AG08396 (cell line): ENCODE data around the gene SLC45A1.
"Not testable (repeated sequence)": the region's sequence is repeated elsewhere in the genome, so short reads cannot be mapped to it uniquely, and the experiment has no call there.

Experiments
- DNase-seq: peaks from one replicate; pipeline ENCODE4 v3.0.0; 2012; ENCODE audit warnings: low spot score, mixed read lengths

Gene SLC45A1

GRCh38 chr1:8367571-8368194, 49.8 kb downstream of the SLC45A1 start:
- DNase-seq = peak; percentile 12

DNA sequence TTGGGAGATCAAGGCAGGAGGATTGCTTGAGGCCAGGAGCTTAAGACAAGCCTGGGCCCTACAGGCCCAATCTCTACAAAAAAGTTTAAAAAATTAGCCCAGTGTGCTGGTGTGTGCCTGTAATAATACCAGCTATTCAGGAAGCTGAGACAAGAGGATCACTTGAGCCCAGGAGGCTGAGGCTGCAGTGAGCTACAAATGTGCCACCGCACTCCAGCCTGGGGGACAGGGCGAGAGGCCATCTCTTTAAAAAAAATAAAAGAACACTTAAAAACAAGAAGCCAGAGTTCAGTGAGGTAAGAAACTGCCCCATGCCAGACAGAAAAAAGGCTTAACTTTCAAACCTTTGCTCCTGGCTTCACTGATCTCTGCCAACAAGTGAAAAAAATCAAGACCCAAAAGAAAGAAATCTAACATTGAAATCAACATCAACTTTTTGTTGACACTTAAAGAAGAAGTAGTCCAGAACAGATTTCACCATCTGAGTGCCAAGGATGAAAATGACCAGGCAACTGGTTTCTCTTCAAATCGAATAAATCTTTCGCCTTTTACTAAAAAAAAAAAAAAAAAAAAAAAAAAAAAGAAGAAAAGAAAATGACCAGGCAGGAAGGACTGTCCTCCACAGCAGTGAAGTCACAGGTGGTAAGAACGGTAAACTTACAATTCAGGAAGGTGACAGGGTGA, 51.2 kb downstream of the SLC45A1 start:
- no peak for DNase-seq

GRCh38 chr1:8370046-8370881, 52.4 kb downstream of the SLC45A1 start:
- peak; percentile 8 for DNase-seq

DNA sequence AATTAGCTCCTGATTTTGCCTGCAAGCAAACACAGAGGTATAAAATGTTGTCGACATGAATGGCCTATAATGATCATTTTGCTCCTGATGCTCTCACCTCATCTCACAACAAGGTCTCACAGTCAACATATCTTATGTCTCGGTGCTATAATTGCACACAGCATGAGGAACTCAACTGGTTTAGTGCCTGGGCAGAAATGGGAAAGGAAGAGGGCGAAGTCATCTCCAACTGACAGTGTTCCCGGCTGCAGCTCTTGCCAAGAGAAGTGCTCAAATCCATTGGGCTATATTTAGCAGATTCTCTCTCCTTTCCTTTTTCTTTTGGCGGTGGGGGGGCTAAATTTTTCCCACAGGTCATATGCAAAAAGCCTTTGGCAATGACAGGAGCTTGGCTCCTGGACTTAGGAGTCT, 53.0 kb downstream of the SLC45A1 start:
- DNase-seq = peak; percentile 20

DNA sequence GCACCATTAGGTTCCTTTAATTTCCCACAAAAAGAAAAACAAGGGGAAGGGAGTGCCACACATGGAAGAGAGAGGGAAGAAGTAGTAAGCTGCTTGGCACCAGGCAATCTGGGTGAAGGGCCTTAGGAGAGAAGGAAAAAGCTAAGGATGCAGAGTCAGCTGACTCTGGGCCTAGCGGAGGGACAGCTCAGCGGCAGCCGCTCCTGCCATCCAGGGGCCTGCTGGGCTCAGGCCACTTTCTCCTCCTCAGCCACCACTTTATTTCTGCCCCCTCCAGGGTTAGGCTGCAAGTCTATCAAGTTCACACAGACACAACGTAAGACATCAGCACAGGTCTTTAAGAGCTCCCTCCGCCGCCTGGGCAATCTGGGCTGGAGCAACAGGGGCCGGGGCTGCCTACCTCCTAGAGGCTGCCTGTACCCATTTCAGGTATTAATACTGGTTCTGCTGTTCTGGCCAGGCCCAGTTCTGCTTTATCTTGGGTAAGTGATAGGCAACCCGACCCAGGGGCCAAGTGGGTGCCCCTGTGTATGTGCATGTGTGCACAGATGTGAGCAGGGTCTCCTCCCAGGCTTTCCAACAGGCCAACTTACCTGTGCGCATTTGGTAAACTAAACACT, 53.6 kb downstream of the SLC45A1 start:
- DNase-seq = peak; percentile 4

GRCh38 chr1:8373125-8373524, 55.2 kb downstream of the SLC45A1 start:
- DNase-seq = no peak

GRCh38 chr1:8373581-8374241, 55.8 kb downstream of the SLC45A1 start:
- peak; percentile 80 for DNase-seq

- DNase-seq = no peak
Measured at GRCh38 chr1:8374356-8374755, 56.4 kb downstream of the SLC45A1 start.

DNA sequence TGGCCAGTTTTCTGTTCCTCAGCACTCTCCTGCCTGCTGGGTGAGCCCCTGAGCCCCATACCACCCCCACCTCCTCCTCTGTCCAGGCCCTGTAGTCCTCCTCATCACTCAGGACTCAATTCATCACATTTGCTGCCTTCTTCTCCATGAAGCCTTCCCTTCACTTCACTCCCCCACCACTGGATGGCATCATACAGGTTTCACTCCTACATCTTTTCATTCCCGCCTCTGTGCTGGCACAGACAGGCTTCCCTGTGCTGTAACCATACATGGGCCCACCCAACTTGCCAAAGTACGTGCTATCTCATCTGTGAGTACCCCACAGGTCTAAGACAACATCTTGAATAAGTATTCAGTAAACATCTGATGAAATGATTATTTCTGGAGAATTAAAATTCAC, 56.9 kb downstream of the SLC45A1 start:
- DNase-seq = peak; percentile 20

- DNase-seq = no peak
Measured at GRCh38 chr1:8376358-8376840, 58.5 kb downstream of the SLC45A1 start.

DNA sequence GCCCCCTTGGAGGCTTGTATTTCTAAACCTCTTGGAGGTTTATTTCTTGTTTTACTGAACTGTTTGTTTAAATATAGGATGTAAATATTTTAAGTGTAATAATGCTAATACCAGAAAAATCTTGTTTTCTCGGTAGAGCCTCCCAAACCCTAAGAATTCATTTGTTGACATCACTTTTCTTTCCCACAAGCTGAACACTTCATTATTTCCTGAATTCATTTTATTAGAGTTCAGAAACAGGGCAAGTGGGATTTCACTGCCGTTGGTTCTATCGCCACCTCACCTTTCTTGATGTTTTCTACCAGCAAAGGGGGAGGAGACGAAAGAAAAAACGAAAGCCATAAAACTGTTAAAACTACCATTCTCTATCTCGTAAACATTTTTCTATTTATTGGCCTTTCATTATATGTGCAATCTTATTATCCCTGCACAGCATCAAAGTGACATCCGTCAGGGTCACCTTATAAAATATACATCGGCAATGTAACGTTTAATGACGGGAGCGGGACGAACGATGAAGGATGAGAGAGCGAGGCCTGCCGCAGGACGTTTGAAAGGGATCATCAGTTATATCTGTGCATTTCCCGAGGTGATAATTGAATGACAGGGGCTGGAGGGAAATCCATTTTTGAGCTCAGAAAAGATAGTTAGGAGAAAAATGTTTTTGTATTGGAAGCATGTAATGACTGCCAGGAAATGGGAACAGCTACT, 59.5 kb downstream of the SLC45A1 start:
- DNase-seq = no peak

DNA sequence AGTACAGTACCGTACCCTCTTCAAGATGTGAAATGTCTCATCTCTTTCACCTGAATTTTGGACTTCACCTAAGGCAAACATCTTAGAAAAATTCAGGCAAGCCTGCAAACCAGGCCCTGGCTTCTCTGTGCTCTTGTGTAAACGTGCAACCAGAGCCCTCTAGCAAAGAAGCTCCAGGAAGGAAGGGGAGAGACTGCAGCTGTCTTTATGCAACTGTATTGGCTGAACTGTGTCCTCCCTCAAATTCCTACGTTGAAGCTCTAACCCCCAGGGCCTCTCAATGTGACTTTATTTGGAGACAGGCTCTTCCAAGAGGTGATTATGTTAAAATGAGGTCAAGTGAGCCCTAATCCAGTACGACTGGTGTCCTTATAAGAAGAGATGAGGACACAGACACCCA, 60.3 kb downstream of the SLC45A1 start:
- DNase-seq = no peak

DNA sequence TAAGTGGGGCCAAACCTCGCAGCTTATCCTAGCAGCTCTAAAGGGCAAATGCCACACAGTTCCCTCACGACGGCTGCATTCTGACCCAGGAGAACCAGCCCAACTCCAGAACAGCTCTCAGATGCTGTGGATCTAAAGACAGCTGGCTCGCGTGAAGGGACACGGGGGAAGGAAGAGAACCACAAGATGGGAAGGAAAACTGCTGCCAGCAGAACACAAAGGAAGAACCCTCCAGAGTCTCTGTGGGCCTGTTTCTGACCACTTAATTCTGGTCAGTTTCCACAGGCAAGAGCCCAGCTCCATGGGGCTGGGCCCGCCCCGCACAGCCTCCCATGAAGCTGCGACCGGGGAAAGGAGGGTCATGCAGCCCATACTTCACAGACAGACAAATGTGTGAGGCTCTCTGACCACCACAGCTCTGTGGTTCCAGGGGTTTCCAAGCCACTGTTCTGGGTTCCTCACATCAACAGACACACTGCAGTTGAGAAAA, 61.1 kb downstream of the SLC45A1 start:
- DNase-seq = no peak

DNA sequence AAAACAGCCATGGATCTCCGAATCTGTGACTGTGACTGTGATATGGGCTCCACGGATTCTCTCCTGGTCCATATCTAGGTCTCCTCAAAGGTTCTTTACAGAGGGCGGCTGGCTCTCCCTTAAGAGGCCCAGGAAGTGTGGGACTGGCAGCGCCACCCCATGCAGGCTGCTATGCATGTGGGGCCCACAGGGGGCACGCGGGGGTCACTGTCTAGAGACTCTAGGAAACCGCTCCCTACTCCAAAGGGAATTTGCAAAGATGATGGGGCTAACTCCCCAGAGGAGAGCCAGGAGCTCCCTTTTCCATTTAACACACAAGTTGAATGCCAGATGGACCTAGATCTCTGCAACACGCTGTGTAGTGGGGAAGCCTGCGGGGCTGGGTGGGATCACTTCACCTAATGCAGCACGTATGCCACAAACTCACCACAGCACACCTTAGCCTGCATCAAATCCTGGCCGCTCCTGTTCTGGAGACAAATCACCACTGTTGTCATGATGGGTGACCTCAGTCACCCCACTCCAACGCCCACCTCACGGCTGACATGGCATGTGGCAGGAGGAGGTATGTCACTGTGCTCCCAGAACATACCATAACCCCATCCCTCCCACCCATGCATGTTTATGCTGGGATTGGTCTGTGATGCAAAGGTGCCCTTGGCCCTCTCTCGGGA, 61.7 kb downstream of the SLC45A1 start:
- DNase-seq = no peak

DNA sequence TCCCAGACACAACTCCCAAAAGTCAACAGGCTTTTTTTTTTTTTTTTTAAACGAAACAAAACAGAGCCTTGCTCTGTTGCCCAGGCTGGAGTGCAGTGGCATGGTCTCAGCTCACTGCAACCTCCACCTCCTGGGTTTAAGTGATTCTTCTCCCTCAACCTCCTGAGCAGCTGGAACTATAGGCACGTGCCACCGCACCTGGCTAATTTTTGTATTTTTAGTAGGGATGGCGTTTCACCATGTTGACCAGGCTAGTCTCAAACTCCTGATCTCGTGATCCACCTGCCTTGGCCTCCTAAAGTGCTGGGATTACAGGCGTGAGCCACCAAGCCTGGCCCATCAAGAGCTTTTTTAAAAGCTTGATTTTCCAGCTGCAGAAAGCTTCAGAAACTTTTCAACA, 62.4 kb downstream of the SLC45A1 start:
- DNase-seq = not testable (repeated sequence)

DNA sequence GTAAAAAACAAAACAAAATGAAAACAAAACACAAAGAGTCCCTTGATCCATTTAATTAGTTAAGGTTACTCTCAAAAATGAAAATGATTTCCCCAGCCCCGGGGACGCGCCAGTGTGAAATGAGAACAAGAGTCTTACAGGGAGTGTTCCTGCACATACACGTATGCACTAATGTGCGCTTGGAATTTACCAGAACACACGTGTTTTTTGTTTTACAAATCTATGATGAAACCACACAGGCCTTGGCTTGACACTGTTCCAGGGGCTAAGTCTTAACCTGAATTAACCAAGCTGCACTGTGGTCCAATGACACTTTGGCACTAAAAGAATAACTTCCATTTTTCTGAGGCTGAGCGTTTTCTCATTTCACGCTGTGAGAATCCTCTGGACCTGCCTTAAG, 63.7 kb downstream of the SLC45A1 start:
- no peak for DNase-seq

DNA sequence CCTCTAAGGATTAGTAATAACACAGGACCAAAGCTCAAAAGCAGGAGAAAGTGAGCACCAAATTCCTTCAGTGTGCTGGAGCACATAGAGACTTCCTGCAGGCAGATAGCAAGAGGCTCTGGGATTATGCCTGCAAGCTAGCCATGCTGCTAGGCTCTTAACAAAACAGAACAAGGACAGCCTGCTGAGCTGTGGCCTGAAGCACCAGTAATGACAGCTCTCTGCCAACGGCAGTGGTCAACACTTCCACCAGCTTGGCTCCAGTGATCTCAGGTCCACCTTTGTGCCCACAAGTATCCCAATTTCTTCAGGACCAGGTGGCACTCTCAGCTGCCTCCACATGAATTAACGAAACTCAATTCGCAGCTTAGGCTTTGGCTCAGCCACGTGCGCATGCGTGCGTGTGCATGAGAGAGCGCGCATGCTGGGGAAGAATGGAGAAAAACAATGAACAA, 64.2 kb downstream of the SLC45A1 start:
- DNase-seq = no peak

DNA sequence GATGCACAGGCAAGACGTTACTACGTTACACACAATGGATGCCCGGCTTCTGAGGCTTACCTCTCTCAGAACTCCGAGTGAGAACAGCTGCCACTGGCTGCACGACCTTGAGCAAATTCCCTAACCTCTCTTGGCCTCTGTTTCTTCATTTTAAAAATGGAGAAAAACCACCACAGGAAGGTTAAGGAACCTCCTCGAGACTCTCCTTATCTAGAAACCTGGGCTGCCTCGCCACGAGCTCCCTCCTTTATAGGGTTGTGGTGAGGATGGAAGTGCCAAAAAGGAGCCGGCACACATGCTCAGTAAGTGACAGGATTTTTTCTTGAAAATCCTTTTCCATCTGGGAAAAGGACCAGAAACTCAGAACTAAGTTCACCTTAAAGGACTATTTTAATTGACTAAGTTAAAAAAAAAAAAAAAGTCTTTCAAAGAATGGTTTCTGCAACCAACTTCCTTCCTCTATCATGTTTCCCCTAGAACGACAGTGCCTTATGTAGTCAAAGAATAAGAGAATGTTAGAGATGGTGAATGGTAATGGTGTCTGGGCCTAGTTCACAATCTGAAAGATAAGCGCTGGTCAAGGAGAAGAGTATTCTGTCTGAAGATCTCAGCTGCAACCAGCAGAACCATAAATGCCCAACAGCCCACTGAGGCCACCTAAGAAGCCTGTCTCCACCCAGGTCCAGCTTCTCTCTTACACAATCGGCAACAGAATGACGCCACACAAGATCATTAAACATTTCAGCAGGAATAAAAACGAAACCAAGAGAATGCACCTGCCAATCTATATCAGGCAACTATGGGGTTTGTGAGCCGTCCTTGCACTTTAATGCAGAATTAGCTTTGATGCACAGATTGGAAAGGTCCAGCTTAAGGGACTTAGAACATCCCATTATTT, 64.9 kb downstream of the SLC45A1 start:
- no peak for DNase-seq

- DNase-seq = no peak
Measured at GRCh38 chr1:8384088-8384487, 66.2 kb downstream of the SLC45A1 start.
